ENCODE data around the gene UBA5.

The UBA5 gene

GRCh38 chr3:132654190-132654589, 5.9 kb upstream of the UBA5 start:
- DNase-seq (ENCODE audit: low read depth in 2 of 2): no peak

GRCh38 chr3:132654721-132655120, 5.4 kb upstream of the UBA5 start:
- no peak for DNase-seq (ENCODE audit: low read depth in 2 of 2)

GRCh38 chr3:132655471-132655870, 4.7 kb upstream of the UBA5 start:
- no peak for DNase-seq (ENCODE audit: low read depth in 2 of 2)

GRCh38 chr3:132657869-132658747, 2.0 kb upstream of the UBA5 start:
- no peak for DNase-seq (ENCODE audit: low read depth in 2 of 2)

- no peak for DNase-seq (ENCODE audit: low read depth in 2 of 2)
These were observed 1.1 kb upstream of the UBA5 start for GRCh38 chr3:132659000-132659364.

- DNase-seq (ENCODE audit: low read depth in 2 of 2): peak in 1 of 2 donors; percentile 1
These were observed 621 bp upstream of the UBA5 start, which contains the start of gene ACAD11 for GRCh38 chr3:132659365-132660051. Gene ACAD11 (minus strand): TSS chr3:132659809. CDS start chr3:132659751, 58 bp downstream.

- no peak for DNase-seq (ENCODE audit: low read depth in 2 of 2)
These were observed 612 bp downstream of the UBA5 start for GRCh38 chr3:132660811-132661070.

GRCh38 chr3:132661101-132661500, 972 bp downstream of the UBA5 start:
- DNase-seq (ENCODE audit: low read depth in 2 of 2): no peak

- no peak for DNase-seq (ENCODE audit: low read depth in 2 of 2)
These were observed 2.1 kb downstream of the UBA5 start for GRCh38 chr3:132662212-132662611.

- no peak for DNase-seq (ENCODE audit: low read depth in 2 of 2)
These were observed 5.2 kb downstream of the UBA5 start for GRCh38 chr3:132665230-132665745.

- DNase-seq (ENCODE audit: low read depth in 2 of 2): no peak
These were observed 9.2 kb downstream of the UBA5 start for GRCh38 chr3:132669256-132669777.

GRCh38 chr3:132675408-132675807, 15.3 kb downstream of the UBA5 start:
- DNase-seq (ENCODE audit: low read depth in 2 of 2): no peak

- no peak for DNase-seq (ENCODE audit: low read depth in 2 of 2)
These were observed 19.8 kb downstream of the UBA5 start for GRCh38 chr3:132679911-132680310.

- no peak for DNase-seq (ENCODE audit: low read depth in 2 of 2)
These were observed 21.3 kb downstream of the UBA5 start for GRCh38 chr3:132681421-132681820.

GRCh38 chr3:132682201-132682600, 22.1 kb downstream of the UBA5 start:
- DNase-seq (ENCODE audit: low read depth in 2 of 2): no peak

- DNase-seq (ENCODE audit: low read depth in 2 of 2): no peak
These were observed 29.9 kb downstream of the UBA5 start for GRCh38 chr3:132690040-132690439.

- no peak for DNase-seq (ENCODE audit: low read depth in 2 of 2)
These were observed 34.9 kb downstream of the UBA5 start for GRCh38 chr3:132694991-132695390.

GRCh38 chr3:132695422-132695821, 35.3 kb downstream of the UBA5 start:
- no peak for DNase-seq (ENCODE audit: low read depth in 2 of 2)

- DNase-seq (ENCODE audit: low read depth in 2 of 2): no peak
These were observed 43.6 kb downstream of the UBA5 start for GRCh38 chr3:132703733-132704132.

- DNase-seq (ENCODE audit: low read depth in 2 of 2): no peak
These were observed 49.6 kb downstream of the UBA5 start for GRCh38 chr3:132709761-132710160.

GRCh38 chr3:132710311-132710710, 50.2 kb downstream of the UBA5 start:
- no peak for DNase-seq (ENCODE audit: low read depth in 2 of 2)

- DNase-seq (ENCODE audit: low read depth in 2 of 2): no peak
These were observed 54.0 kb downstream of the UBA5 start for GRCh38 chr3:132713977-132714727.
